Measurements from ENCODE around the gene CNKSR1.

GRCh38 chr1:26189751-26190275 lies 12.5 kb downstream of the CNKSR1 start:
- TF ChIP-seq CTCF (IDR thresholded peaks at IDR 0.05) = peak; percentile 7; the same call in 1 of the 2 replicates
- no peak for TF ChIP-seq SMC3 (IDR thresholded peaks at IDR 0.05; ENCODE audit: low read depth, low read length)
- TF ChIP-seq PBX3 (IDR thresholded peaks at IDR 0.05) = no peak
- no peak for TF ChIP-seq TAF1 (IDR thresholded peaks at IDR 0.05; ENCODE audit: borderline replicate concordance, low read depth, low read length)
- no peak for TF ChIP-seq FOXM1 (IDR thresholded peaks at IDR 0.05; ENCODE audit: low read depth)
- no peak for TF ChIP-seq CHD2 (IDR thresholded peaks at IDR 0.05; ENCODE audit: low read length, partially characterized antibody)
